HEK293T (cell line): ENCODE measurements around the gene ZNF814.
A peak's percentile ranks its signal among the peaks of the same experiment; 100 is the strongest.
"Not testable (repeated sequence)": the region's sequence is repeated elsewhere in the genome, so short reads cannot be mapped to it uniquely, and the experiment has no call there.

Experiments used
- CTCF ChIA-PET: fragments of 350-600 bp; formaldehyde crosslinking; extraction: SDS; loops from one replicate; lab custom pipeline; 2021; ENCODE audit warnings: antibody characterized with exemption, inconsistent platforms; lab: Yijun Ruan, JAX
- POLR2A ChIA-PET: fragments of 350-600 bp; formaldehyde crosslinking; extraction: SDS; loops from one replicate; lab custom pipeline; 2020; ENCODE audit warnings: antibody characterized with exemption, inconsistent platforms; lab: Yijun Ruan, JAX
- DNase-seq: peaks from one replicate; pipeline ENCODE4 v3.0.0; 2012; ENCODE audit warnings: mixed read lengths; ENCODE audit errors: extremely low spot score
- ARNT ChIP-seq: fragments of 450-650 bp; IDR thresholded peaks from 2 replicates; pipeline ENCODE4 v1.6.1; 2017; ENCODE audit warnings: mild to moderate bottlenecking
- BHLHE40 ChIP-seq: fragments of 450-650 bp; IDR thresholded peaks from 2 replicates; pipeline ENCODE4 v1.6.1; 2016; ENCODE audit warnings: mild to moderate bottlenecking, moderate library complexity, borderline replicate concordance
- CTBP1 ChIP-seq: fragments of 450-650 bp; IDR thresholded peaks from 2 replicates; pipeline ENCODE4 v1.6.1; 2016; ENCODE audit warnings: borderline replicate concordance
- ELF4 ChIP-seq: fragments of 450-650 bp; IDR thresholded peaks from 2 replicates; pipeline ENCODE4 v1.6.1; 2017; ENCODE audit warnings: antibody characterized with exemption
- FOXA1 ChIP-seq: fragments of 450-650 bp; IDR thresholded peaks from 2 replicates; pipeline ENCODE4 v1.6.1; 2016; ENCODE audit warnings: mild to moderate bottlenecking
- FOXK2 ChIP-seq: fragments of 450-650 bp; IDR thresholded peaks from 2 replicates; pipeline ENCODE4 v1.6.1; 2016; ENCODE audit warnings: mild to moderate bottlenecking
- FOXM1 ChIP-seq: fragments of 450-650 bp; IDR thresholded peaks from 2 replicates; pipeline ENCODE4 v1.6.1; 2017; ENCODE audit warnings: mild to moderate bottlenecking, borderline replicate concordance
- HDGF ChIP-seq: fragments of 450-650 bp; IDR thresholded peaks from 2 replicates; pipeline ENCODE4 v1.6.1; 2017; ENCODE audit warnings: antibody characterized with exemption, borderline replicate concordance
- L3MBTL2 ChIP-seq: fragments of 450-650 bp; conservative IDR thresholded peaks from 2 replicates; pipeline ENCODE4 v1.6.1; 2016; ENCODE audit warnings: mild to moderate bottlenecking
- LEF1 ChIP-seq: fragments of 450-650 bp; IDR thresholded peaks from 2 replicates; pipeline ENCODE4 v1.6.1; 2017; ENCODE audit warnings: mild to moderate bottlenecking, borderline replicate concordance
- NFRKB ChIP-seq: fragments of 450-650 bp; IDR thresholded peaks from 2 replicates; pipeline ENCODE4 v1.6.1; 2016; ENCODE audit warnings: mild to moderate bottlenecking, moderate library complexity
- SP1 ChIP-seq: fragments of 450-650 bp; IDR thresholded peaks from 2 replicates; pipeline ENCODE4 v1.6.1; 2017
- SUZ12 ChIP-seq: fragments of 450-650 bp; IDR thresholded peaks from 2 replicates; pipeline ENCODE4 v1.6.1; 2016; ENCODE audit warnings: mild to moderate bottlenecking
- TARDBP ChIP-seq: fragments of 450-650 bp; IDR thresholded peaks from 2 replicates; pipeline ENCODE4 v1.6.1; 2016
- ZNF384 ChIP-seq: fragments of 450-650 bp; IDR thresholded peaks from 2 replicates; pipeline ENCODE4 v1.6.1; 2016
- TF ChIP-seq, protein P1 (sequence below): fragments of 450-650 bp; IDR thresholded peaks from 2 replicates; pipeline ENCODE4 v1.6.1; 2016

ZNF814 gene

GRCh38 chr19:57829316-57829715 is 59.5 kb downstream of the ZNF814 start:
- no peak for DNase-seq
- CTCF ChIA-PET = no interaction called here
- TF ChIP-seq, protein P1, sequence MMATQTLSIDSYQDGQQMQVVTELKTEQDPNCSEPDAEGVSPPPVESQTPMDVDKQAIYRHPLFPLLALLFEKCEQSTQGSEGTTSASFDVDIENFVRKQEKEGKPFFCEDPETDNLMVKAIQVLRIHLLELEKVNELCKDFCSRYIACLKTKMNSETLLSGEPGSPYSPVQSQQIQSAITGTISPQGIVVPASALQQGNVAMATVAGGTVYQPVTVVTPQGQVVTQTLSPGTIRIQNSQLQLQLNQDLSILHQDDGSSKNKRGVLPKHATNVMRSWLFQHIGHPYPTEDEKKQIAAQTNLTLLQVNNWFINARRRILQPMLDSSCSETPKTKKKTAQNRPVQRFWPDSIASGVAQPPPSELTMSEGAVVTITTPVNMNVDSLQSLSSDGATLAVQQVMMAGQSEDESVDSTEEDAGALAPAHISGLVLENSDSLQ = no peak
- TF ChIP-seq ZNF384 (no peak), HDGF (no peak), ARNT (no peak), NFRKB (no peak), FOXM1 (no peak), SP1 (no peak), FOXA1 (no peak), FOXK2 (no peak), LEF1 (no peak), SUZ12 (no peak), TARDBP (no peak), L3MBTL2 (no peak), CTBP1 (no peak)
- POLR2A ChIA-PET = no interaction called here

- ChIA-PET POLR2A (no interaction called here), CTCF (no interaction called here)
- TF ChIP-seq BHLHE40 (no peak), FOXA1 (no peak), ELF4 (no peak), SP1 (no peak), ARNT (no peak), TARDBP (no peak), NFRKB (no peak), ZNF384 (no peak), FOXK2 (no peak), SUZ12 (no peak), FOXM1 (no peak), CTBP1 (no peak)
- TF ChIP-seq, protein P1 = no peak
- DNase-seq = no peak
These were observed 63.3 kb downstream of the ZNF814 start for GRCh38 chr19:57825511-57825910.

GRCh38 chr19:57823608-57824007 is 65.2 kb downstream of the ZNF814 start:
- CTCF ChIA-PET, DNase-seq, POLR2A ChIA-PET: not testable (repeated sequence)

GRCh38 chr19:57823155-57823554 is 65.7 kb downstream of the ZNF814 start:
- CTCF ChIA-PET, DNase-seq, POLR2A ChIA-PET: not testable (repeated sequence)

- POLR2A ChIA-PET = not testable (repeated sequence)
These were observed 67.3 kb downstream of the ZNF814 start for GRCh38 chr19:57821501-57821900.

DNA sequence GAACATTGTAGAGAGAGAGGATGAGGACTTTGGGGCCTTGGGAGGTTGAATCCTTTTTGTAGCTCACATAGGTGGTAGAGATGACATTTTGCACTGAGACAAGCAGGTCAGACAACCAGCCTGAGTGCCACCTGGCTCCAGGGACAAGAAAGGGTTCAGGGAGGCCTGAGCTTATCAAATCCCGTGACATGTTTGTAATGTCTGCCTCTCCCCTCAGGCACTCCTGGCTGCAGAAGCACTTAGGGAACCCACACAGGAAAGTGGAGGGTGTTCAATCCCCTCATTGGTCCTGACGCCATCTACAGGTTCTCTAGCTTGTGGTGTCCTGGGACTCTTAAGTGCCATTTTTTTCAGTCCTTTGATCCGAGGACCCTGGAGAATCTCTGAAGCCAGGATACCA is 67.7 kb downstream of the ZNF814 start:
- POLR2A ChIA-PET, CTCF ChIA-PET, DNase-seq: not testable (repeated sequence)

More at GRCh38 chr19:57821501-57821900, 67.3 kb downstream of the ZNF814 start:
- DNase-seq, CTCF ChIA-PET: not testable (repeated sequence)

DNA sequence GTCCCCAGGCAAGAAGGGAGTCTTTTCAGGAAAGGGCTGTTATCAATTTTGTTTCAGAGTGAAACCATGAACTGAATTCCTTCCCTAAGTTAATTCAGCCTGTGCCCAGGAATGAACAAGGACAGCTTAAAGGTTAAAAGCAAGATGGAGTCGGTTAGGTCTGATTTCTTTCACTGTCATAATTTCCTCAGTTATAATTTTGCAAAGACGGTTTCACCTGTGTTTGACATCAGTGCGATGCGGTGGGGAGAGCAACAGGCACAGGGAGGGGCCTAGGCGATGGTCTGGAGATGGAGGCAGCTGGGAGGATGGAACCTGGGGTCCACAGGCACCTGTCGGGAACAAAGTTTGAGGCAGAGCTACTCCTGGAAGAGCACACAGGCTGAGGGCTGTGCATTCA is 68.2 kb downstream of the ZNF814 start:
- no peak for DNase-seq
- CTCF ChIA-PET = no interaction called here
- POLR2A ChIA-PET = interaction anchor here (1.7 kb wide), 1 partner anchor 7 kb away, joined by 6 read pairs; no protein-coding TSS in a partner anchor
- TF ChIP-seq FOXM1 (no peak), TARDBP (no peak)

DNA sequence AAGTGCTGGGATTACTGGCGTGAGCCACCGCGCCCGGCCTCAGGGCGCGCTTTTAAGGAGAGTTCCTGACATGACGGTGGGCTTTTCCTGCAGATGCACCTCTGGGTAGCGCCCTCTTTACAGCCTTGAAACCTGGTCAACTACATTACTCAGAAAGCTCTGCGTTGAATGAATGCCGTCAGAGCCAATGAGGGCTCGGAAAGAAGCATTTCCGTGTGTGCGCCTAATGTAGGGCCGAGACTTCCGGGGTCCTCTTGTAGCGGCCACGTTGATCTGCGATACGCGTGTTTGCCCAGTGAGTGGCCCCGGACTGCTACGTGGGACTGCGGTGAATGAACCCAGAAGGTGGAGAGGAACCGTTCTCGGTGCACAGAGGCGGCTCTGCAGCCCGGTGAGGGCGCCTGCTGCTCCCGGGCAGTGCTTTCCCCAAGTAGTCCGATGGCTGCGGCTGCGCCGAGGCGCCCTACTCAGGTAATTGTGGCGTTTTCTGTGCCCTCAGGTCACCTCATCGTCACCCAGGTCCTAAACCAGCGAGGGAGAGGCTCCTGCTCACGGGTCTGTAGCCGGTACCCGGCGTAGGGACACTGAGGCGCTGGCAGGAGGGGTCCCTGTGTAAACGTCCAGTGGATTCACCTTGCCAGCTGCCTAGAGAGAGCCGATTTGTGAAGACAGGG is 69.2 kb downstream of the ZNF814 start:
- CTCF ChIA-PET = interaction anchor here (0.6 to 0.8 kb wide), 2 partner anchors 410 to 414 kb away, joined by 3 to 4 read pairs; no protein-coding TSS in a partner anchor
- POLR2A ChIA-PET = interaction anchor here (0.6 to 1.7 kb wide), 9 partner anchors 8 to 542 kb away, joined by 3 to 6 read pairs (median 3); partner anchors contain the start of genes ZNF211, ZNF551 and ZNF586
- DNase-seq = peak; percentile 81
- TF ChIP-seq, protein P1 = peak; percentile 98
- TF ChIP-seq ELF4 (peak; percentile 80), FOXA1 (no peak), L3MBTL2 (peak; percentile 76)
